ENCODE data around the gene RPUSD3. TPM values are rescaled to one million over a fixed set of nuclear protein-coding genes. Genes with fewer than 3 reads are reported as not detected.

RPUSD3 gene
- total RNA-seq, 1 donor from 2014 or later: 30.5 TPM

- Mint-ChIP-seq H3K36me3 (peaks cover 12% of the 10 kb centered on the region), H3K4me3 (no peak overlapping the region), H3K4me1 (peaks cover 8% of the 10 kb centered on the region), H3K27ac (no peak overlapping the region), H3K9me3 (no peaks in the 10 kb centered on the region), H3K27me3 (ENCODE audit: insufficient read depth, low read depth) (peaks cover 4% of the 10 kb centered on the region)
- Histone ChIP-seq H3K4me1 (peaks cover 3% of the 10 kb centered on the region), H3K27ac (no peak overlapping the region), H3K36me3 (no peaks in the 10 kb centered on the region), H3K9ac (no peak overlapping the region), H3K9me3 (ENCODE audit: low read depth) (no peaks in the 10 kb centered on the region), H3K4me3 (no peak overlapping the region), H3F3A (ENCODE audit: low read depth) (peaks cover 6% of the 10 kb centered on the region), H2AFZ (replicated peaks) (no peak overlapping the region), H4K20me1 (ENCODE audit: low read depth) (no peaks in the 10 kb centered on the region), H3K27me3 (no peaks in the 10 kb centered on the region), H3K4me2 (no peak overlapping the region), H3K79me2 (ENCODE audit: low read depth) (no peaks in the 10 kb centered on the region)
- TF ChIP-seq EZH2phosphoT487 (IDR thresholded peaks at IDR 0.05) (no peak), EZH2 (IDR thresholded peaks at IDR 0.05) (no peak), CTCF (IDR thresholded peaks at IDR 0.05) (no peak)
- no peak for DNase-seq (ENCODE audit: low spot score)
Observed at GRCh38 chr3:9841015-9841414, 2.8 kb downstream of the RPUSD3 start.

DNA sequence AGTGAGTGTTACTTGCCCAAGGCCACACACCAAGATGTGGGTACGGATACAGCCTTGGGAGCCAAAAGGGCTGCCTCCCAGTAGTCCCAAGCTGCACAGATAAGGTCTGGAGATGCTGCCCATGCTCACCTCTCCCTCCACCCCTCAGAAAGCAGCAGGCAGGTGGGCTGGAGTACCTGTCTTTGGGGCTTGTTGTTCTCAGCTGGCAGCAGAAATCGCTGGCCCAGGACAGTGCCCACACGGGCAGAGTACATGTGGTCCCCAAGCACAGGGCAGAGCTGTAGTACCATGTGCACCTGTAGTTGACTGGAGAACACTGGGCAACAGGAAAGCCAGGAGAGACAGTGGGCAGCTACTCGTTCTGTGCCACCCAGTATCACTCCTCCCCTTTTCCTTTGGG lies 5.0 kb downstream of the RPUSD3 start:
- Histone ChIP-seq H3K4me1 (no peaks in the 10 kb centered on the region), H3K4me2 (no peak overlapping the region), H3K36me3 (no peaks in the 10 kb centered on the region), H3F3A (ENCODE audit: low read depth) (peaks cover 6% of the 10 kb centered on the region), H3K27ac (no peak overlapping the region), H3K9ac (no peak overlapping the region), H4K20me1 (ENCODE audit: low read depth) (no peaks in the 10 kb centered on the region), H3K9me3 (ENCODE audit: low read depth) (no peaks in the 10 kb centered on the region), H3K27me3 (no peaks in the 10 kb centered on the region), H3K79me2 (ENCODE audit: low read depth) (no peaks in the 10 kb centered on the region), H3K4me3 (no peak overlapping the region), H2AFZ (replicated peaks) (no peak overlapping the region)
- Mint-ChIP-seq H3K4me3 (no peak overlapping the region), H3K4me1 (peaks cover 5% of the 10 kb centered on the region), H3K27ac (no peak overlapping the region), H3K9me3 (no peaks in the 10 kb centered on the region), H3K36me3 (peaks cover 18% of the 10 kb centered on the region), H3K27me3 (ENCODE audit: insufficient read depth, low read depth) (peaks cover 4% of the 10 kb centered on the region)
- no peak for DNase-seq (ENCODE audit: low spot score)
- TF ChIP-seq CTCF (IDR thresholded peaks at IDR 0.05): no peak
- no peak for TF ChIP-seq EZH2phosphoT487 (IDR thresholded peaks at IDR 0.05)
- no peak for TF ChIP-seq EZH2 (IDR thresholded peaks at IDR 0.05)

- H3K27me3 Mint-ChIP-seq (ENCODE audit: insufficient read depth, low read depth): peaks cover 4% of the 10 kb centered on the region
- H3K4me3 Mint-ChIP-seq: no peak overlapping the region
- H3K4me1 Mint-ChIP-seq: peaks cover 5% of the 10 kb centered on the region
- no peaks in the 10 kb centered on the region for H3K79me2 ChIP-seq (ENCODE audit: low read depth)
- H4K20me1 ChIP-seq (ENCODE audit: low read depth): no peaks in the 10 kb centered on the region
- no peak overlapping the region for H3K9ac ChIP-seq
- no peaks in the 10 kb centered on the region for H3K9me3 ChIP-seq (ENCODE audit: low read depth)
- no peaks in the 10 kb centered on the region for H3K27me3 ChIP-seq
- no peak overlapping the region for H3K4me2 ChIP-seq
- H3F3A ChIP-seq (ENCODE audit: low read depth): no peaks in the 10 kb centered on the region
- no peak for DNase-seq (ENCODE audit: low spot score)
- H3K9me3 Mint-ChIP-seq: no peaks in the 10 kb centered on the region
- H3K36me3 Mint-ChIP-seq: peaks cover 18% of the 10 kb centered on the region
- H3K4me1 ChIP-seq: no peaks in the 10 kb centered on the region
- no peak overlapping the region for H3K27ac Mint-ChIP-seq
- no peak overlapping the region for H3K27ac ChIP-seq
- H3K36me3 ChIP-seq: no peaks in the 10 kb centered on the region
- no peak overlapping the region for H2AFZ ChIP-seq (replicated peaks)
- no peak for TF ChIP-seq EZH2phosphoT487 (IDR thresholded peaks at IDR 0.05)
- TF ChIP-seq EZH2 (IDR thresholded peaks at IDR 0.05): no peak
- no peak for TF ChIP-seq CTCF (IDR thresholded peaks at IDR 0.05)
- H3K4me3 ChIP-seq: no peak overlapping the region
Observed at GRCh38 chr3:9837701-9838582, 5.9 kb downstream of the RPUSD3 start.
